GM12892 (cell line): ENCODE measurements around the gene PHRF1.

Source experiments
- DNase-seq: peaks from one replicate; pipeline ENCODE4 v3.0.0; 2011; ENCODE audit not compliant: insufficient read length
- FAIRE-seq: peaks from 2 replicates; lab custom pipeline; 2011; peaks lifted over from hg19 to GRCh38; lab: Jason Lieb, UNC
- POLR2A ChIP-seq: IDR thresholded peaks from 2 replicates; pipeline ENCODE4 v1.6.1; 2011; ENCODE audit warnings: low read depth, low read length, control low read depth
- POLR2AphosphoS5 ChIP-seq: IDR thresholded peaks from 2 replicates; pipeline ENCODE4 v1.6.1; 2011; ENCODE audit warnings: low read depth, low read length, control low read depth
- TAF1 ChIP-seq: IDR thresholded peaks from 2 replicates; pipeline ENCODE4 v1.6.1; 2011; ENCODE audit warnings: low read depth, mild to moderate bottlenecking, control low read depth, low read length, borderline replicate concordance

PHRF1 gene

GRCh38 chr11:541433-541885 is 34.8 kb upstream of the PHRF1 start:
- DNase-seq (no peak), FAIRE-seq (no peak)
- TF ChIP-seq POLR2AphosphoS5, result no peak
- TF ChIP-seq POLR2A, result no peak
- TF ChIP-seq TAF1, result no peak

GRCh38 chr11:544817-545166 is 31.5 kb upstream of the PHRF1 start:
- FAIRE-seq (no peak), DNase-seq (no peak)
- TF ChIP-seq TAF1, result no peak
- no peak for TF ChIP-seq POLR2AphosphoS5
- TF ChIP-seq POLR2A, result no peak

GRCh38 chr11:545171-545570 is 31.1 kb upstream of the PHRF1 start:
- no peak for TF ChIP-seq TAF1
- TF ChIP-seq POLR2A, result no peak
- no peak for TF ChIP-seq POLR2AphosphoS5
- FAIRE-seq, result no peak
- no peak for DNase-seq

GRCh38 chr11:548700-549603 is 27.3 kb upstream of the PHRF1 start:
- no peak for DNase-seq
- FAIRE-seq, result no peak
- TF ChIP-seq POLR2AphosphoS5 (no peak), TAF1 (no peak), POLR2A (no peak)

GRCh38 chr11:550021-550745 is 26.1 kb upstream of the PHRF1 start:
- TF ChIP-seq POLR2AphosphoS5 (no peak), TAF1 (no peak), POLR2A (no peak)
- no peak for FAIRE-seq
- DNase-seq, result no peak

- no peak for DNase-seq
- TF ChIP-seq POLR2A, result no peak
- TF ChIP-seq TAF1, result no peak
- no peak for TF ChIP-seq POLR2AphosphoS5
- no peak for FAIRE-seq
Measured at GRCh38 chr11:550746-551085, 25.6 kb upstream of the PHRF1 start.

GRCh38 chr11:551131-551530 is 25.1 kb upstream of the PHRF1 start:
- FAIRE-seq, result no peak

GRCh38 chr11:551596-551995 is 24.7 kb upstream of the PHRF1 start:
- DNase-seq, result no peak

More at GRCh38 chr11:551131-551530, 25.1 kb upstream of the PHRF1 start:
- TF ChIP-seq TAF1 (no peak), POLR2A (no peak), POLR2AphosphoS5 (no peak)
- DNase-seq, result no peak

GRCh38 chr11:553083-553987 is 22.9 kb upstream of the PHRF1 start:
- TF ChIP-seq POLR2A (no peak), TAF1 (no peak), POLR2AphosphoS5 (no peak)
- FAIRE-seq, result no peak
- no peak for DNase-seq

More at GRCh38 chr11:551596-551995, 24.7 kb upstream of the PHRF1 start:
- no peak for TF ChIP-seq POLR2AphosphoS5
- no peak for TF ChIP-seq TAF1
- TF ChIP-seq POLR2A, result no peak
- FAIRE-seq, result no peak

GRCh38 chr11:553988-554340 is 22.3 kb upstream of the PHRF1 start:
- no peak for TF ChIP-seq POLR2A
- no peak for TF ChIP-seq POLR2AphosphoS5
- no peak for TF ChIP-seq TAF1
- DNase-seq (no peak), FAIRE-seq (no peak)
